NT2/D1 (cell line): Measurements from ENCODE around the gene METTL24.

Experiments used
- SUZ12 ChIP-seq: IDR thresholded peaks from 2 replicates; pipeline ENCODE4 v1.6.1; 2011; ENCODE audit not compliant: insufficient read length, insufficient read depth; ENCODE audit errors: extremely low read depth
- YY1 ChIP-seq: IDR thresholded peaks from 2 replicates; pipeline ENCODE4 v1.6.1; 2011; ENCODE audit not compliant: insufficient read length, insufficient read depth
- ZNF274 ChIP-seq: IDR thresholded peaks from 2 replicates; pipeline ENCODE4 v1.6.1; 2011; ENCODE audit warnings: mild to moderate bottlenecking, low read depth, low read length

DNA sequence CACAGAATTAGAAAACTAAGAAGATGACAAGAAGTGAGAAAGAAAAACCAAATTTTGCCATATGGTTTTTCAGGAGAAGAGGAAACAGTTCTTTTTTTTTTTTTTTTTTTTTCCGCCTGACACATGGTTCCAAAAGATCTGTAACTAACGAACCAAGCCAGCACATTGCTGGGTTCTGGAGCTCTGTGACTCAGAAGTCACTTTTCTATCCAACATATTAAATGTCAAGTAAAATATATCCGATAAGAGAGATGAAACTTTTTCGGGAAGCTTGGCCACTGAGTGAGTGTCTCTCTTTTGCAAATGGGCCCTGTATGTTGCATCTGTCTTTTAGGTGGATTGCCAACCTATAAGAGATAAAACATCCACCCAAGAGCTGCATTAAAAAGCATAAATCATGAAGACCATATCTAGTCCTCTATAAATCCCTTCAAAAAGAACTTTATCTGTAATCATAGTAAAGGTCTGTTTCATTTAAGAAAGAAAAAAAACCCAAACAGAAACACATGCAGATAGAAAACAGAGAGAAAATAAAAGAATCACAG is 4.6 kb downstream of the METTL24 start:
- no peak for TF ChIP-seq YY1
- no peak for TF ChIP-seq ZNF274
- no peak for TF ChIP-seq SUZ12
